ENCODE measurements around the gene APLF. TPM values are rescaled to one million over a fixed set of nuclear protein-coding genes. Genes with fewer than 3 reads are reported as not detected.
"Not testable (repeated sequence)": the region's sequence is repeated elsewhere in the genome, so short reads cannot be mapped to it uniquely, and the experiment has no call there.

The APLF gene
- total RNA-seq, 2 donors from 2014 or later, result 8.7 to 9.7 TPM

- whole genome bisulfite sequencing, 2 experiments (ENCODE audit: insufficient coverage in 1 of 2, insufficient read length in 1 of 2), result 95% methylated on average over 3 of the region's 5 CpGs; no CpG with 5 or more reads in 1 of the 2 experiments
These were observed 48.9 kb downstream of the APLF start for GRCh38 chr2:68516051-68516955.

GRCh38 chr2:68519236-68519635 lies 51.9 kb downstream of the APLF start:
- TF ChIP-seq CTCF (conservative IDR thresholded peaks at IDR 0.05), result no peak
- DNase-seq, result no peak
- no peaks in the 10 kb centered on the region for H3K9me3 Mint-ChIP-seq
- Histone ChIP-seq H3K4me1 (ENCODE audit: control insufficient read depth, insufficient read depth, low read length) (no peaks in the 10 kb centered on the region), H3K9ac (ENCODE audit: extremely low read depth, low read length, poor library complexity, severe bottlenecking) (no peak overlapping the region), H3K36me3 (ENCODE audit: control insufficient read depth, insufficient read depth, low read length) (no peaks in the 10 kb centered on the region), H3K9me3 (ENCODE audit: control insufficient read depth, low read length) (no peaks in the 10 kb centered on the region), H3K4me3 (ENCODE audit: low read length) (no peak overlapping the region), H3K27me3 (ENCODE audit: control insufficient read depth, insufficient read depth, low read length, poor library complexity, severe bottlenecking) (no peaks in the 10 kb centered on the region), H3K27ac (ENCODE audit: low read depth, low read length) (no peak overlapping the region)
- no CpG with 5 or more reads among the region's 1 CpG for WGBS, 2 experiments (ENCODE audit: insufficient coverage in 1 of 2, insufficient read length in 1 of 2)
- H3K27me3 Mint-ChIP-seq (ENCODE audit: insufficient read depth), result no peaks in the 10 kb centered on the region
- no peaks in the 10 kb centered on the region for H3K36me3 Mint-ChIP-seq (ENCODE audit: low read depth)
- H3K27ac Mint-ChIP-seq, result no peak overlapping the region
- peaks cover 4% of the 10 kb centered on the region for H3K4me1 Mint-ChIP-seq
- no peak overlapping the region for H3K4me3 Mint-ChIP-seq

More at GRCh38 chr2:68516051-68516955, 48.9 kb downstream of the APLF start:
- H3K27me3 Mint-ChIP-seq (ENCODE audit: insufficient read depth), result no peaks in the 10 kb centered on the region
- Histone ChIP-seq H3K9ac (ENCODE audit: extremely low read depth, low read length, poor library complexity, severe bottlenecking) (no peak overlapping the region), H3K27ac (ENCODE audit: low read depth, low read length) (no peak overlapping the region), H3K27me3 (ENCODE audit: control insufficient read depth, insufficient read depth, low read length, poor library complexity, severe bottlenecking) (no peaks in the 10 kb centered on the region), H3K4me3 (ENCODE audit: low read length) (no peak overlapping the region), H3K9me3 (ENCODE audit: control insufficient read depth, low read length) (no peaks in the 10 kb centered on the region), H3K36me3 (ENCODE audit: control insufficient read depth, insufficient read depth, low read length) (no peaks in the 10 kb centered on the region), H3K4me1 (ENCODE audit: control insufficient read depth, insufficient read depth, low read length) (no peaks in the 10 kb centered on the region)
- no peaks in the 10 kb centered on the region for H3K9me3 Mint-ChIP-seq
- H3K4me3 Mint-ChIP-seq, result no peak overlapping the region
- peaks cover 4% of the 10 kb centered on the region for H3K4me1 Mint-ChIP-seq
- H3K27ac Mint-ChIP-seq, result no peak overlapping the region
- no peaks in the 10 kb centered on the region for H3K36me3 Mint-ChIP-seq (ENCODE audit: low read depth)
- DNase-seq, result no peak
- no peak for TF ChIP-seq CTCF (conservative IDR thresholded peaks at IDR 0.05)

- H3K36me3 Mint-ChIP-seq (ENCODE audit: low read depth), result peaks cover 5% of the 10 kb centered on the region
- no peak overlapping the region for H3K4me3 Mint-ChIP-seq
- no peak for DNase-seq
- peaks cover 2% of the 10 kb centered on the region for H3K9me3 Mint-ChIP-seq
- no peak overlapping the region for H3K4me3 ChIP-seq (ENCODE audit: low read length)
- no peaks in the 10 kb centered on the region for H3K9me3 ChIP-seq (ENCODE audit: control insufficient read depth, low read length)
- H3K9ac ChIP-seq (ENCODE audit: extremely low read depth, low read length, poor library complexity, severe bottlenecking), result no peak overlapping the region
- WGBS, 2 experiments (ENCODE audit: insufficient coverage in 1 of 2, insufficient read length in 1 of 2), result 95% methylated on average over 1 of the region's 1 CpG; no CpG with 5 or more reads in 1 of the 2 experiments
- H3K27me3 Mint-ChIP-seq (ENCODE audit: insufficient read depth), result no peaks in the 10 kb centered on the region
- no peaks in the 10 kb centered on the region for H3K36me3 ChIP-seq (ENCODE audit: control insufficient read depth, insufficient read depth, low read length)
- no peaks in the 10 kb centered on the region for H3K4me1 ChIP-seq (ENCODE audit: control insufficient read depth, insufficient read depth, low read length)
- H3K27me3 ChIP-seq (ENCODE audit: control insufficient read depth, insufficient read depth, low read length, poor library complexity, severe bottlenecking), result no peaks in the 10 kb centered on the region
- TF ChIP-seq CTCF (conservative IDR thresholded peaks at IDR 0.05), result no peak
- H3K4me1 Mint-ChIP-seq, result peaks cover 8% of the 10 kb centered on the region
- no peak overlapping the region for H3K27ac ChIP-seq (ENCODE audit: low read depth, low read length)
- no peak overlapping the region for H3K27ac Mint-ChIP-seq
These were observed 53.7 kb downstream of the APLF start for GRCh38 chr2:68521037-68521436.

GRCh38 chr2:68526943-68527342 lies 59.6 kb downstream of the APLF start:
- H3K36me3 ChIP-seq (ENCODE audit: control insufficient read depth, insufficient read depth, low read length); H3K27ac ChIP-seq (ENCODE audit: low read depth, low read length); H3K4me1 ChIP-seq (ENCODE audit: control insufficient read depth, insufficient read depth, low read length); H3K9me3 ChIP-seq (ENCODE audit: control insufficient read depth, low read length); DNase-seq; H3K27me3 Mint-ChIP-seq (ENCODE audit: insufficient read depth); H3K27me3 ChIP-seq (ENCODE audit: control insufficient read depth, insufficient read depth, low read length, poor library complexity, severe bottlenecking); H3K4me1 Mint-ChIP-seq; H3K9ac ChIP-seq (ENCODE audit: extremely low read depth, low read length, poor library complexity, severe bottlenecking); H3K4me3 ChIP-seq (ENCODE audit: low read length); H3K27ac Mint-ChIP-seq; H3K4me3 Mint-ChIP-seq: not testable (repeated sequence)
- 96 to 100% methylated on average over 6 to 16 of the region's 16 CpGs for WGBS, 2 experiments (ENCODE audit: insufficient coverage in 1 of 2, insufficient read length in 1 of 2)
- Mint-ChIP-seq H3K9me3 (peaks cover 18% of the 10 kb centered on the region), H3K36me3 (ENCODE audit: low read depth) (peaks cover 32% of the 10 kb centered on the region)

GRCh38 chr2:68527343-68528081 lies 60.1 kb downstream of the APLF start:
- not testable (repeated sequence) for DNase-seq; H3K9ac ChIP-seq (ENCODE audit: extremely low read depth, low read length, poor library complexity, severe bottlenecking); H3K4me3 ChIP-seq (ENCODE audit: low read length); H3K4me1 Mint-ChIP-seq; H3K4me1 ChIP-seq (ENCODE audit: control insufficient read depth, insufficient read depth, low read length); H3K9me3 ChIP-seq (ENCODE audit: control insufficient read depth, low read length); H3K36me3 ChIP-seq (ENCODE audit: control insufficient read depth, insufficient read depth, low read length); H3K4me3 Mint-ChIP-seq; H3K27me3 Mint-ChIP-seq (ENCODE audit: insufficient read depth); H3K27ac ChIP-seq (ENCODE audit: low read depth, low read length); H3K27me3 ChIP-seq (ENCODE audit: control insufficient read depth, insufficient read depth, low read length, poor library complexity, severe bottlenecking); H3K27ac Mint-ChIP-seq
- H3K9me3 Mint-ChIP-seq, result peaks cover 18% of the 10 kb centered on the region
- peaks cover 32% of the 10 kb centered on the region for H3K36me3 Mint-ChIP-seq (ENCODE audit: low read depth)
- 96 to 97% methylated on average over 18 to 38 of the region's 38 CpGs for WGBS, 2 experiments (ENCODE audit: insufficient coverage in 1 of 2, insufficient read length in 1 of 2)

Data from endodermal cell (in vitro differentiated cells).